ENCODE data around the gene ETV2.
"Not testable (repeated sequence)": the region's sequence is repeated elsewhere in the genome, so short reads cannot be mapped to it uniquely, and the experiment has no call there.

ETV2 gene

DNA sequence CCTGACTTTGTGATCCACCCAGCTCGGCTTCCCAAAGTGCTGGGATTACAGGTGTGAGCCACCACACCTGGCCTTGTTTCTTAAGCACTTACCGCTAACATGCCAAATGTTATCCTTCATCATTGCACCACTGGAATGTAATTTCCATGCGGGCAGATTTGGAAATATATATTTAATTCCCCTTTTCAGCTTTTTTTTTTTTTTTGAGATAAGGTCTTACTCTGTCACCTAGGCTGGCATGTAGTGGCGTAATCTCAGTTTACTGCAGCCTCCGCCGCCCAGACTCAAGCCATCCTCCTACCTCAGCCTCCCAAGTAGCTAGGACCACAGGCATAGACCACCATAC lies 20.4 kb downstream of the ETV2 start:
- no peak for DNase-seq

DNA sequence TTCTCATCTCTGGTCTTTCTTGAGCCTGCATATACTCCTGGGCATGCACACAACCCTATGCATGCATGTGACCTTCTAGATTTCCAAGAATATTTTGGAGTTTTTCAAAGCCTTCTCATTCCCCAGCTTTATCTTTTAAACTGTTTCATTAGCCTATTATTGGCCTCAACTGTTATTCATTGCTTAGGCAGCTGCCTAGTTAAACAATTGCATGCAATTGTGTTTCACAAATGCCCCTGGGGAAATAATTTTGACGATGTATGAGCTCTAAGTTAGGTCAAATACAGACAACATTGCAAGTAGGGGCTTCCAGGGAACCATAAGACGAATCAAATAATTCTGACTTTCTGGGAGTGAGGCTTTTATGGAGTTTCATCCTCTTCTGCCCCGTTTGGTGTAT lies 22.4 kb downstream of the ETV2 start:
- DNase-seq: no peak

GRCh38 chr19:35665157-35665556 lies 23.6 kb downstream of the ETV2 start:
- DNase-seq: no peak

- no peak for DNase-seq
Observed at GRCh38 chr19:35665604-35666003, 24.1 kb downstream of the ETV2 start.

DNA sequence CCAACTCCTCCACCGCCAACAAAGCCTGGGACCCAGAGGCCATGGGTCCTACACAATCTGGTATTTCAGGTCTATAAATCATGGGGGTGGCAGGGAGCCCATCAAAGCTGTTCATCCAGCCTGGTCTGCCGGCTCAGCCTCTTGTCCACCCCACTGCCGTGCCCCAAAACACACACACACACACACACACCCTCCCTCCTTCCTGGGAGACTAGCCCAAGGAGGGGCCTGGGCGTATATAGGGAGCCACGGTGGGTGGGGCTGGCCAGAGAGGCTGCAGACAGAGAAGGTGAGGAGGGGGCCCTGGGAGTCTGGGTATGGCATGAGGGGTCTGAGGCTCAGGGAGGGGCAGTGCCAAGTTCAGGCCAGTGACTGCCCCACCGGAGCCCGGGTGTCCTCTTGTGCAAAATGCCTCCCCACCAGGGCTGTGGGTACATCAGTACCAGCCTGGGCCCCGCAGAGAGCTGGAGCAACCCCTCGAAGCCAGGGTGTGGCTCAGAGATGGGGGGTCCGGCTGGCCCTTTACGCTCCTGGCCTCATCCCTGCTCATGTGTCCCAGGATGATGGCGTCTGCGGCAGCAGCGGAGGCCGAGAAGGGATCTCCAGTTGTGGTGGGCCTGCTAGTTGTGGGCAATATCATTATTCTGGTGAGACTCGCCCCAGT lies 24.8 kb downstream of the ETV2 start, which contains the start of gene UPK1A:
Gene UPK1A, plus strand, starts transcription at position 267 of the 663 bp plus-strand sequence. Its CDS starts 296 bp downstream, at position 563.
- DNase-seq: no peak

DNA sequence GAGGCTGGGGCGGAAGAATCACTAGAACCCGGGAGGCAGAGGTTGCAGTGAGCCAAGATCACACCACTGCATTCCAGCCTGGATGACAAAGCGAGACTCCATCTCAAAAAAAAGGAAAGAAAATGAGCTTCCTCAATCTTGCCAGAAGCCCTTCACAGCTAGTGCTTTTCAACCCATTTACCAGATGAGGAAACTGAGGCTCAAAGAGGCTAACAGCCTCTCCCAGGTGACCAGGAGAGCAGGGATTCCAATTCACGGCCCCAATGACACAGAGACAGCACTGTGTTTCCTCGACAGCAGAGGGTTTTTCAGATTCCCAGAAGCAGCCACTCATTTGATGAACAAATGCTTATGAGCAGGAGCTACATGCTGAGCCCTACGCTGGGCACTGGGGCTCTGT lies 28.0 kb downstream of the ETV2 start:
- DNase-seq: no peak

DNA sequence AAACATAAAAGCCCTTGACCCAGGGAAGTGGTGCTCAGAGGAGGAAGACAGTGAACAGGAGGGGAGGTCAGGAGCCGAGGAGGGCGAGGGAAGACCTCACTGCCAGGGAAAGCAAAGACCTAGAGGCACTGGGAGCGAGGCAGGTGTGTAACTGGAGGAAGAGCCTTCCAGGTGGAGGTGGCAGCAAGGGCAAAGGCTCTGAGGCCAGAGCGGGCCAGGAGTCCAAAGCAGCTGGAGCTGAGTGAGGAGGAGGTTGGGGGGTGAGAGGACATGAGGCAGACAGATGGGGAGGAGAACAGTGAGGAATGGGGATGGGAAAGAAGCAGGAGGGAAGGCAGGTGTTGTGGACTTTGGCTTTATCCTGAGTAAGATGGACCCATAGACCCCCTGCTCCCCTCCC lies 28.4 kb downstream of the ETV2 start:
- no peak for DNase-seq

- no peak for DNase-seq
Observed at GRCh38 chr19:35670686-35671085, 29.1 kb downstream of the ETV2 start.

GRCh38 chr19:35671818-35672217 lies 30.3 kb downstream of the ETV2 start:
- DNase-seq: no peak

- DNase-seq: peak; percentile 82
Observed at GRCh38 chr19:35673121-35673804, 31.7 kb downstream of the ETV2 start.

GRCh38 chr19:35675589-35676140 lies 34.1 kb downstream of the ETV2 start:
- DNase-seq: no peak

DNA sequence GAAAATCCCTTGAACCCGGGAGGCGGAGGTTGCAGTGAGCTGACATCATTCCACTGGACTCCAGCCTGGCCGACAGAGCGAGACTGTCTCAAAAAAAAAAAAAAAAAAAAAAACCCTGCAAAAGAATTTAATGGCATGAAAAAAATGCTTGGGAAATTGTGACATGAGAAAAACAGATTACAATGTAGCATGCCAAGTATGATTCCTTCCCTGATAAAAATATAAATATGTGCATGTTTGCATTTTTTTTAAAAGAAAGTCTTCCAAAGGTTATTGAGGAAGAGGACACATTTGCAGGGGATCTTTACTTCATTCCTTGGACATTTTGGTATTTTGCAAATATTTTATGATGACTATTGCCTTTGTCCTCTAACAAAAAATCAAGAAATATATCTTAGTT lies 48.3 kb downstream of the ETV2 start:
- DNase-seq: no peak

DNA sequence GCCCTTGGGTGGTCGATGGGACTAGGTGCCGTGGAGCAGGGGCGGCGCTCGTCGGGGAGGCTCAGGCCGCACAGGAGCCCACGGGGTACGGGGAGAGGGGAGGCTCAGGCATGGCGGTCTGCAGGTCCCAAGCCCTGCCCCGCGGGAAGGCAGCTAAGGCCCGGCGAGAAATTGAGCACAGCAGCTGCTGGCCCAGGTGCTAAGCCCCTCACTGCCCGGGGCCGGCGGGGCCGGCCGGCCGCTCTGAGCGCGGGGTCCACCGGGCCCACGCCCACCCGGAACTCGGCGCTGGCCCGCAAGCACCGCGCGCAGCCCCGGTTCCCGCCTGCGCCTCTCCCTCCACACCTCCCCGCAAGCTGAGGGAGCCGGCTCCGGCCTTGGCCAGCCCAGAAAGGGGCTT lies 49.6 kb downstream of the ETV2 start:
- DNase-seq: not testable (repeated sequence)

DNA sequence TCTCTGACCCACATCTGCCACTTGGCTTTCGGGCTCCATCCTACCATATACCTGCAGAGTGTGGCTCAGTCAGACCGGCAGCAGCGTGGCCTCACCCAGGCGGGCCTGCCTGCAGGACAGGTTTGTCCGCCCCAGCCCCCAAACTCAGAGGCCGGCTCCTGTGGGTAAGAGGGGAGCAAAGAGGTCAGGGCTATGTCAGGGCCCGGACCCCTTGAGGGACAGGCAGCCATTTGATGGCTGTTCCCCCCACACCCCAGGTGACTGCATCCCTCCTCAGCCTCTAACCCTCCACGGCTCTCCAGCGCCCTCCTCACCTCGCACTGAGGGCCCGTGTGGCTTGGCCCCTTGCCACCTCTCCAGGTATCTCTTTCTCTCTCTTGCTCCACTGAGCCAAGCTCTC lies 50.5 kb downstream of the ETV2 start:
- DNase-seq: no peak

- no peak for DNase-seq
Observed at GRCh38 chr19:35693422-35693821, 51.9 kb downstream of the ETV2 start.

GRCh38 chr19:35693835-35694599 lies 52.5 kb downstream of the ETV2 start:
- DNase-seq: peak; percentile 96
